NT2/D1 (cell line): ENCODE measurements around the gene UBAP1L.
"Not testable (repeated sequence)": the region's sequence is repeated elsewhere in the genome, so short reads cannot be mapped to it uniquely, and the experiment has no call there.

Source experiments
- DNase-seq: peaks from one replicate; pipeline ENCODE4 v3.0.0-alpha.2; 2011; ENCODE audit warnings: low read depth, low spot score
- H3K27me3 ChIP-seq: 2 replicates; pipeline ENCODE4 v1.6.0; 2011; ENCODE audit warnings: mild to moderate bottlenecking; ENCODE audit not compliant: insufficient read length, insufficient read depth
- H3K36me3 ChIP-seq: 2 replicates; pipeline ENCODE4 v1.6.1; 2011; ENCODE audit warnings: mild to moderate bottlenecking, low read length, mixed read lengths; ENCODE audit not compliant: insufficient read depth, insufficient read length
- H3K4me1 ChIP-seq: 2 replicates; pipeline ENCODE4 v1.5.1; 2011; ENCODE audit not compliant: insufficient read depth, insufficient read length
- H3K4me3 ChIP-seq: 2 replicates; pipeline ENCODE4 v1.5.1; 2011; ENCODE audit warnings: low read depth; ENCODE audit not compliant: insufficient read length
- H3K9ac ChIP-seq: 2 replicates; pipeline ENCODE4 v1.6.0; 2011; ENCODE audit warnings: low read depth; ENCODE audit not compliant: insufficient read length
- H3K9me3 ChIP-seq: 2 replicates; pipeline ENCODE4 v1.5.1; 2011; ENCODE audit warnings: mild to moderate bottlenecking, low read length; ENCODE audit not compliant: insufficient read depth
- SUZ12 ChIP-seq: IDR thresholded peaks from 2 replicates; pipeline ENCODE4 v1.6.1; 2011; ENCODE audit not compliant: insufficient read length, insufficient read depth; ENCODE audit errors: extremely low read depth
- YY1 ChIP-seq: IDR thresholded peaks from 2 replicates; pipeline ENCODE4 v1.6.1; 2011; ENCODE audit not compliant: insufficient read length, insufficient read depth
- ZNF274 ChIP-seq: IDR thresholded peaks from 2 replicates; pipeline ENCODE4 v1.6.1; 2011; ENCODE audit warnings: mild to moderate bottlenecking, low read depth, low read length

The UBAP1L gene

GRCh38 chr15:65115086-65115485, at the start of gene UBAP1L:
TSS of gene UBAP1L (minus strand) at chr15:65115200. CDS start at chr15:65106215, 8,985 bp downstream.
- peaks cover 37% of the 10 kb centered on the region for H3K36me3 ChIP-seq
- no peaks in the 10 kb centered on the region for H3K27me3 ChIP-seq
- H3K4me1 ChIP-seq = no peaks in the 10 kb centered on the region
- H3K4me3 ChIP-seq = no peak within 1 kb of the TSS
- no peak for TF ChIP-seq YY1
- no peak for TF ChIP-seq ZNF274
- TF ChIP-seq SUZ12 = no peak
- DNase-seq = no peak
- H3K9ac ChIP-seq = no peak within 1 kb of the TSS
- H3K9me3 ChIP-seq = no peaks in the 10 kb centered on the region

DNA sequence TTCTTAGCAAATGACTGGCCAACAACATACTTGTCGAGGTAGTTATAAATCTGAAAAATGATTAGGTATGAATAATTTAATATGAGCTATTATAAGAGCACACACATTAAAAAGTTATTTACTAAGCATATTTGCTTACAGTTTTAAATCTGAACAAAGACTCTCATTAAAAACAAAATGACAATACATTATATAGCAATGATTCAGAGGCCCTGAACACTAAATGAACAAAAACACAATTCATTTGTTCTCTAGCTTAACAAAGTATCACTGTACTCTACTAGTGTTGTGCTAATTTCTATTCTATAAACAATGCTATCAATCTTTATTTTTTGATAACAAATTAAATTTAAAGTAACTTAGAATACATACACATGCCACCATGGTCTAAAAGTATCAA, 49.1 kb upstream of the UBAP1L start:
- TF ChIP-seq YY1 = no peak
- no peak for TF ChIP-seq ZNF274
- no peak for TF ChIP-seq SUZ12
- Histone ChIP-seq H3K27me3 (no peaks in the 10 kb centered on the region), H3K36me3 (peaks cover 63% of the 10 kb centered on the region), H3K9me3 (no peaks in the 10 kb centered on the region), H3K4me1 (no peaks in the 10 kb centered on the region), H3K4me3 (no peak overlapping the region), H3K9ac (no peak overlapping the region)
- no peak for DNase-seq

- H3K27me3 ChIP-seq = no peaks in the 10 kb centered on the region
- peaks cover 73% of the 10 kb centered on the region for H3K36me3 ChIP-seq
- H3K9ac ChIP-seq = no peak overlapping the region
- H3K4me1 ChIP-seq = no peaks in the 10 kb centered on the region
- TF ChIP-seq ZNF274 = no peak
- no peak for TF ChIP-seq YY1
- TF ChIP-seq SUZ12 = no peak
- DNase-seq = no peak
- H3K9me3 ChIP-seq = no peaks in the 10 kb centered on the region
- no peak overlapping the region for H3K4me3 ChIP-seq
Observed at GRCh38 chr15:65163041-65163440, 48.0 kb upstream of the UBAP1L start.

GRCh38 chr15:65156692-65157091, 41.7 kb upstream of the UBAP1L start:
- no peak for DNase-seq
- no peaks in the 10 kb centered on the region for H3K27me3 ChIP-seq
- no peaks in the 10 kb centered on the region for H3K4me1 ChIP-seq
- H3K9me3 ChIP-seq = no peaks in the 10 kb centered on the region
- no peak overlapping the region for H3K4me3 ChIP-seq
- peaks cover 81% of the 10 kb centered on the region for H3K36me3 ChIP-seq
- TF ChIP-seq YY1 (no peak), ZNF274 (no peak), SUZ12 (no peak)
- H3K9ac ChIP-seq = no peak overlapping the region

- H3K9ac ChIP-seq = no peak overlapping the region
- TF ChIP-seq ZNF274 (no peak), SUZ12 (no peak), YY1 (no peak)
- no peaks in the 10 kb centered on the region for H3K27me3 ChIP-seq
- peaks cover 85% of the 10 kb centered on the region for H3K36me3 ChIP-seq
- no peak for DNase-seq
- no peak overlapping the region for H3K4me3 ChIP-seq
- H3K4me1 ChIP-seq = no peaks in the 10 kb centered on the region
- H3K9me3 ChIP-seq = no peaks in the 10 kb centered on the region
Observed at GRCh38 chr15:65154720-65155119, 39.7 kb upstream of the UBAP1L start.

GRCh38 chr15:65147902-65148301, 32.9 kb upstream of the UBAP1L start:
- no peaks in the 10 kb centered on the region for H3K27me3 ChIP-seq
- no peak for DNase-seq
- H3K9ac ChIP-seq = no peak overlapping the region
- TF ChIP-seq SUZ12 (no peak), ZNF274 (no peak), YY1 (no peak)
- H3K4me1 ChIP-seq = no peaks in the 10 kb centered on the region
- peaks cover 44% of the 10 kb centered on the region for H3K36me3 ChIP-seq
- no peaks in the 10 kb centered on the region for H3K9me3 ChIP-seq
- H3K4me3 ChIP-seq = no peak overlapping the region

DNA sequence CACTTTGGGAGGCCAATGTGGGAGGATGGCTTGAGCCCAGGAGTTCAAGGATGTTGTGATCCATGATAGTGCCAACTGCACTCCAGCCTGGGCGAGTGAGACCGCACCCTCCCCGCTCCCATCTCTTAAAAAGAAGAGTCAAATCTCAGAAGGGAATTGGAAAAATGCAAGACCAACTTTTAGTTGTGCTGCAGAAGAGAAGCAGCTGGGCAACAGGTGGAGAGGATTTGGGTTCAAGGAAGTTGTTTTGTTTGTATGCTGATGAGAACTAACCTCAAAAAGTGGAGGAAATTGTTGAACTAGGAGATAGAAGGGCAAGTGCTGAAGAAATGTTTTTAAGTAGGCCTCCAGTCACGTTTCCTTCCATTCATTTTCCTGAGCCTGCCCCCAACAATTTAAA, 31.4 kb upstream of the UBAP1L start:
- Histone ChIP-seq H3K4me1 (no peaks in the 10 kb centered on the region), H3K27me3 (no peaks in the 10 kb centered on the region), H3K9ac (no peak overlapping the region), H3K4me3 (no peak overlapping the region), H3K9me3 (no peaks in the 10 kb centered on the region), H3K36me3 (peaks cover 32% of the 10 kb centered on the region)
- TF ChIP-seq YY1 (no peak), SUZ12 (no peak), ZNF274 (no peak)
- DNase-seq = no peak

DNA sequence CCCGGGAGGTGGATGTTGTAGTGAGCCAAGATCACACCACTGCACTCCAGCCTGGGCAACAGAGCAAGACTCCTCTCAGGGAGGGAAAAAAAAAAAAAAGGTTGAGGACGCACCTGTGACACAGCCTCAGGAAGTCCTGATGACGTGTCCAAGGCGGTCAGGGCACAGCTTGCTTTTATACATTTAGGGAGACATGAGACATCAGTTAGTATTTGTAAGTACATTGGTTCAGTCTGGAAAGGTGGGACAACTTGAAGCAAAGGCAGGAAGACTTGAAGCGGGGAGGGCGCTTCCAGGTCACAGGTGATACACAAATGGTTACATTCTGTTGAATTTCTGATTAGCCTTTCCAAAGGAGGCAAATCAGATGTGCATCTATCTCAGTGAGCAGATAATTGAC, 23.6 kb upstream of the UBAP1L start:
- not testable (repeated sequence) for H3K27me3 ChIP-seq, H3K4me3 ChIP-seq, H3K36me3 ChIP-seq, H3K9ac ChIP-seq, DNase-seq, H3K4me1 ChIP-seq
- H3K9me3 ChIP-seq = peaks cover 29% of the 10 kb centered on the region

DNA sequence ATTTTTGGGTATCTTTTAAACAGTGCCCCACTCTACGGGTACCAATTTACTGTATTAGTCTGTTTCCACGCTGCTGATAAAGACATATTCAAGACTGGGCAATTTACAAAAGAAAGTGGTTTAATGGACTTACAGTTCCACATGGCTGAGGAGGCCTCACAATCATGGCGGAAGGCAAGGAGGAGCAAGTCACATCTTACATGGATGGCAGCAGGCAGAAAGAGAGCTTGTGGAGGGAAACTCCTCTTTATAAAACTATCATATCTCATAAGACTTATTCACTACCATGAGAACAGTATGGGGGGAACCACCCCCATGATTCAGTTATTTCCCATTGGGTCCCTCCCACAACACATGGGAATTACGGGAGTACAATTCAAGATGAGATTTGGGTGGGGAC, 22.9 kb upstream of the UBAP1L start:
- not testable (repeated sequence) for H3K4me3 ChIP-seq, DNase-seq, H3K4me1 ChIP-seq, H3K9ac ChIP-seq, H3K27me3 ChIP-seq, H3K36me3 ChIP-seq
- H3K9me3 ChIP-seq = peaks cover 29% of the 10 kb centered on the region

DNA sequence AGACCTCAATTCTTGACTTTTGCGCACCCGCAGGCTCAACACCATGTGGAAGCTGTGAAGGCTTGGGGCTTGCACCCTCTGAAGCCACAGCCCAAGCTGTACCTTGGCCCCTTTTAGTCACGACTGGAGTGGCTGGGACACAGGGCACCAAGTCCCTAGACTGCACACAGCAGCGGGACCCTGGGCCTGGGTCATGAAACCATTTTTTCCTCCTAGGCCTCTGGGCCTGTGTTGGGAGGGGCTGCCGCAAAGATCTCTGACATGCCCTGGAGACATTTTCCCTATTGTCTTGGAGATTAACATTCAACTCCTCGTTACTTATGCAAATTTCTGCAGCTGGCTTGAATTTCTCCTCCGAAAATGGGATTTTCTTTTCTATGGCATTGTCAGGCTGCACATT, 22.1 kb upstream of the UBAP1L start:
- H3K27me3 ChIP-seq, DNase-seq, H3K36me3 ChIP-seq, H3K4me1 ChIP-seq, H3K9ac ChIP-seq, H3K4me3 ChIP-seq: not testable (repeated sequence)
- peaks cover 29% of the 10 kb centered on the region for H3K9me3 ChIP-seq
